DND-41 (cell line): ENCODE measurements around the gene MSI2.

Experiments used
- CTCF ChIP-seq: IDR thresholded peaks from 2 replicates; pipeline ENCODE4 v1.5.1; 2012; ENCODE audit warnings: borderline replicate concordance, low read length, moderate library complexity, mild to moderate bottlenecking; ENCODE audit not compliant: poor library complexity, severe bottlenecking; ENCODE audit errors: extremely low read depth
- EZH2 ChIP-seq: IDR thresholded peaks from 3 replicates; pipeline ENCODE4 v1.6.1; 2012; ENCODE audit warnings: borderline replicate concordance, low read depth, mild to moderate bottlenecking, moderate library complexity, low read length, inconsistent platforms; ENCODE audit not compliant: severe bottlenecking

- no peak for TF ChIP-seq CTCF
- TF ChIP-seq EZH2 = no peak
Observed at GRCh38 chr17:57318913-57319312, 62.6 kb downstream of the MSI2 start.
